Measurements from ENCODE around the gene HCFC2. TPM values are rescaled to one million over a fixed set of nuclear protein-coding genes. Genes with fewer than 3 reads are reported as not detected.

HCFC2 gene
- polyA plus RNA-seq, 1 donor (not counting 4 experiments of a cell fraction or from before 2014, with no cell fraction given), result 8.3 TPM

GRCh38 chr12:104073699-104074098 is 9.4 kb downstream of the HCFC2 start:
- no peak for TF ChIP-seq CTCF (optimal IDR thresholded peaks at IDR 0.05 in 1 of 3, IDR thresholded peaks at IDR 0.05 in 1 of 3, conservative IDR thresholded peaks at IDR 0.05 in 1 of 3; ENCODE audit: extremely low read depth in 1 of 3, insufficient read depth in 2 of 3, low read length in 3 of 3)
- no peak for TF ChIP-seq EZH2 (IDR thresholded peaks at IDR 0.05; ENCODE audit: low read length)
- Histone ChIP-seq H3K9me3 (ENCODE audit: control insufficient read depth, low read depth, low read length) (no peaks in the 10 kb centered on the region), H3K4me2 (ENCODE audit: control insufficient read depth, extremely low read depth, insufficient read depth, low read depth, low read length) (no peak overlapping the region), H3K79me2 (ENCODE audit: control insufficient read depth, insufficient read depth, low read length) (no peaks in the 10 kb centered on the region), H3K36me3 (ENCODE audit: control insufficient read depth in 2 of 2, extremely low read depth in 1 of 2, insufficient read depth in 2 of 2, low read length in 2 of 2) (no peaks in the 10 kb centered on the region), H3K27ac (ENCODE audit: control insufficient read depth, insufficient read depth, low read length) (no peak overlapping the region), H2AFZ (ENCODE audit: control insufficient read depth, low read length) (no peak overlapping the region), H3K9ac (ENCODE audit: control insufficient read depth, extremely low read depth, insufficient read depth, low read length) (no peak overlapping the region), H3K27me3 (ENCODE audit: control insufficient read depth, extremely low read depth, insufficient read depth, low read length) (no peaks in the 10 kb centered on the region), H4K20me1 (ENCODE audit: control insufficient read depth, extremely low read depth, insufficient read depth, low read length) (no peaks in the 10 kb centered on the region), H3K4me1 (ENCODE audit: control insufficient read depth, extremely low read depth, insufficient read depth, low read length) (no peaks in the 10 kb centered on the region), H3K9me1 (ENCODE audit: control insufficient read depth, extremely low read depth, insufficient read depth, low read length) (no peaks in the 10 kb centered on the region), H3K4me3 (ENCODE audit: control insufficient read depth in 2 of 3, extremely low read depth in 1 of 3, insufficient read depth in 2 of 3, low read depth in 1 of 3, low read length in 3 of 3) (no peak overlapping the region)
- dilution Hi-C loops (cut with MboI; ENCODE audit: extremely low pct_ligation_motif_present, low sequenced_read_pairs), result no loop called here
- DNase-seq (ENCODE audit: low read depth, low spot score) (no peak), FAIRE-seq (no peak)

- FAIRE-seq (no peak), DNase-seq (ENCODE audit: low read depth, low spot score) (no peak)
- Histone ChIP-seq H3K27me3 (ENCODE audit: control insufficient read depth, extremely low read depth, insufficient read depth, low read length) (no peaks in the 10 kb centered on the region), H3K4me2 (ENCODE audit: control insufficient read depth, extremely low read depth, insufficient read depth, low read depth, low read length) (no peak overlapping the region), H3K9me3 (ENCODE audit: control insufficient read depth, low read depth, low read length) (no peaks in the 10 kb centered on the region), H3K27ac (ENCODE audit: control insufficient read depth, insufficient read depth, low read length) (no peak overlapping the region), H3K9ac (ENCODE audit: control insufficient read depth, extremely low read depth, insufficient read depth, low read length) (no peak overlapping the region), H3K4me3 (ENCODE audit: control insufficient read depth in 2 of 3, extremely low read depth in 1 of 3, insufficient read depth in 2 of 3, low read depth in 1 of 3, low read length in 3 of 3) (no peak overlapping the region), H3K36me3 (ENCODE audit: control insufficient read depth in 2 of 2, extremely low read depth in 1 of 2, insufficient read depth in 2 of 2, low read length in 2 of 2) (peaks cover 2 to 3% of the 10 kb centered on the region in 2 experiments), H3K79me2 (ENCODE audit: control insufficient read depth, insufficient read depth, low read length) (no peaks in the 10 kb centered on the region), H3K4me1 (ENCODE audit: control insufficient read depth, extremely low read depth, insufficient read depth, low read length) (no peaks in the 10 kb centered on the region), H2AFZ (ENCODE audit: control insufficient read depth, low read length) (no peak overlapping the region), H4K20me1 (ENCODE audit: control insufficient read depth, extremely low read depth, insufficient read depth, low read length) (no peaks in the 10 kb centered on the region), H3K9me1 (ENCODE audit: control insufficient read depth, extremely low read depth, insufficient read depth, low read length) (no peaks in the 10 kb centered on the region)
- dilution Hi-C loops (cut with MboI; ENCODE audit: extremely low pct_ligation_motif_present, low sequenced_read_pairs), result no loop called here
- TF ChIP-seq EZH2 (IDR thresholded peaks at IDR 0.05; ENCODE audit: low read length), result no peak
- no peak for TF ChIP-seq CTCF (optimal IDR thresholded peaks at IDR 0.05 in 1 of 3, IDR thresholded peaks at IDR 0.05 in 1 of 3, conservative IDR thresholded peaks at IDR 0.05 in 1 of 3; ENCODE audit: extremely low read depth in 1 of 3, insufficient read depth in 2 of 3, low read length in 3 of 3)
Observed at GRCh38 chr12:104079024-104079423, 14.7 kb downstream of the HCFC2 start.

Data from keratinocyte (primary cell).